ENCODE data around the gene TSPAN14.

Gene TSPAN14

GRCh38 chr10:80500572-80501380 is 46.7 kb downstream of the TSPAN14 start:
- TF ChIP-seq POLR2A (IDR thresholded peaks at IDR 0.05; ENCODE audit: low read length) (no peak), GATA1 (IDR thresholded peaks at IDR 0.05; ENCODE audit: low read depth, low read length) (no peak)
- peak; percentile 35 to 53 for DNase-seq

GRCh38 chr10:80501381-80501912 is 47.3 kb downstream of the TSPAN14 start:
- DNase-seq = no peak
- TF ChIP-seq GATA1 (IDR thresholded peaks at IDR 0.05; ENCODE audit: low read depth, low read length) (no peak), POLR2A (IDR thresholded peaks at IDR 0.05; ENCODE audit: low read length) (no peak)

- DNase-seq = no peak
- no peak for TF ChIP-seq POLR2A (IDR thresholded peaks at IDR 0.05; ENCODE audit: low read length)
- no peak for TF ChIP-seq GATA1 (IDR thresholded peaks at IDR 0.05; ENCODE audit: low read depth, low read length)
Observed at GRCh38 chr10:80501913-80502521, 47.9 kb downstream of the TSPAN14 start.

- no peak for TF ChIP-seq POLR2A (IDR thresholded peaks at IDR 0.05; ENCODE audit: low read length)
- TF ChIP-seq GATA1 (IDR thresholded peaks at IDR 0.05; ENCODE audit: low read depth, low read length) = no peak
- DNase-seq = no peak
Observed at GRCh38 chr10:80502621-80503583, 48.8 kb downstream of the TSPAN14 start.

- TF ChIP-seq GATA1 (IDR thresholded peaks at IDR 0.05; ENCODE audit: low read depth, low read length) (no peak), POLR2A (IDR thresholded peaks at IDR 0.05; ENCODE audit: low read length) (no peak)
- no peak for DNase-seq
Observed at GRCh38 chr10:80503584-80504157, 49.6 kb downstream of the TSPAN14 start.

- DNase-seq = peak; percentile 86 to 96
- TF ChIP-seq GATA1 (IDR thresholded peaks at IDR 0.05; ENCODE audit: low read depth, low read length) (peak; percentile 84), POLR2A (IDR thresholded peaks at IDR 0.05; ENCODE audit: low read length) (no peak)
Observed at GRCh38 chr10:80504158-80504811, 50.2 kb downstream of the TSPAN14 start.

GRCh38 chr10:80504897-80505465 is 50.9 kb downstream of the TSPAN14 start:
- DNase-seq = no peak
- TF ChIP-seq GATA1 (IDR thresholded peaks at IDR 0.05; ENCODE audit: low read depth, low read length) (no peak), POLR2A (IDR thresholded peaks at IDR 0.05; ENCODE audit: low read length) (no peak)

- no peak for TF ChIP-seq GATA1 (IDR thresholded peaks at IDR 0.05; ENCODE audit: low read depth, low read length)
- no peak for TF ChIP-seq POLR2A (IDR thresholded peaks at IDR 0.05; ENCODE audit: low read length)
- no peak for DNase-seq
Observed at GRCh38 chr10:80506189-80506575, 52.1 kb downstream of the TSPAN14 start.

- no peak for TF ChIP-seq POLR2A (IDR thresholded peaks at IDR 0.05; ENCODE audit: low read length)
- no peak for TF ChIP-seq GATA1 (IDR thresholded peaks at IDR 0.05; ENCODE audit: low read depth, low read length)
- DNase-seq = no peak
Observed at GRCh38 chr10:80506836-80507487, 52.9 kb downstream of the TSPAN14 start.

- TF ChIP-seq GATA1 (IDR thresholded peaks at IDR 0.05; ENCODE audit: low read depth, low read length) (no peak), POLR2A (IDR thresholded peaks at IDR 0.05; ENCODE audit: low read length) (no peak)
Observed at GRCh38 chr10:80509108-80509402, 54.9 kb downstream of the TSPAN14 start.

GRCh38 chr10:80509403-80510161 is 55.5 kb downstream of the TSPAN14 start:
- DNase-seq = no peak
- TF ChIP-seq GATA1 (IDR thresholded peaks at IDR 0.05; ENCODE audit: low read depth, low read length) = no peak
- TF ChIP-seq POLR2A (IDR thresholded peaks at IDR 0.05; ENCODE audit: low read length) = no peak

More at GRCh38 chr10:80509108-80509402, 54.9 kb downstream of the TSPAN14 start:
- no peak for DNase-seq
